ENCODE data around the gene RUSF1.

DNA sequence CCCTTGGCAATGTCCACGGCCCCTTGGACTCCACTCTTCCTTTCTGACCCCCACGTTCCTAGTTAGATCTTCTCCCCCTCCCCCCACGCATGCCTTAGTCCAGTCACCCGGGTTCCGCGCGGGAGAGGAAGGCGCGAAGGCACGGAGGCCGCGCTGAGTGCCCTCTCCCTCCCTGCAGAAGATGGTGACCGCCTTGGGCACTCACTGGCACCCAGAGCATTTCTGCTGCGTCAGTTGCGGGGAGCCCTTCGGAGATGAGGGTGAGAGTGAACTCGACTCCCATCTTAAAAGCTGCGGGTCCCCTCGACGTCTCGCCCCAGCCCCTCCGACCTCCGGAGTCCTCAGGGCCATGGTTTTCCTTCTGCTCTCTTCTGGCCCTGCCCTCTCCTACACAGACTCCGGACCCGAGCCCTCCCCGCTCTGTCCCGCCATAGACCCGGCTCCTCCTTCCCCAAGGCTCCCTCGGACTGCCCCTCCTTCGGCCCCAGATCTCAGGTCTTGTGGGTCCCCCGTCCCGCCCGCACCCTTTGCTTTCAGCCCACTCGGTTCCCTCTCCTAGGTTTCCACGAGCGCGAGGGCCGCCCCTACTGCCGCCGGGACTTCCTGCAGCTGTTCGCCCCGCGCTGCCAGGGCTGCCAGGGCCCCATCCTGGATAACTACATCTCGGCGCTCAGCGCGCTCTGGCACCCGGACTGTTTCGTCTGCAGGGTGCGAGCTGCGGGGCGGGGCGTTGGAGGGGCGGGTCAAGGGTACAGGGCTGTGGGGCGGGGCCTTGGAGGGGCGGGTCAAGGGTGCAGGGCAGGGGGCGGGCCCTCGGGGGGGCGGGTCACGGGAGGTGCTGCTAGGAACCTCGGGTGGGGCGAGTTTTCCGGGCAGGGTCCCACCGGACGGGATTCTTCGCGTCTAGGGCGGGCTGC lies 31.6 kb downstream of the RUSF1 start:
- TF ChIP-seq POLR2A (conservative IDR thresholded peaks at IDR 0.05) (no peak), SP1 (CRISPR knock-in tag; IDR thresholded peaks at IDR 0.05) (no peak; the same call in 1 of the 2 replicates), JUNB (CRISPR knock-in tag; conservative IDR thresholded peaks at IDR 0.05) (no peak)
- TF ChIP-seq, protein P1, sequence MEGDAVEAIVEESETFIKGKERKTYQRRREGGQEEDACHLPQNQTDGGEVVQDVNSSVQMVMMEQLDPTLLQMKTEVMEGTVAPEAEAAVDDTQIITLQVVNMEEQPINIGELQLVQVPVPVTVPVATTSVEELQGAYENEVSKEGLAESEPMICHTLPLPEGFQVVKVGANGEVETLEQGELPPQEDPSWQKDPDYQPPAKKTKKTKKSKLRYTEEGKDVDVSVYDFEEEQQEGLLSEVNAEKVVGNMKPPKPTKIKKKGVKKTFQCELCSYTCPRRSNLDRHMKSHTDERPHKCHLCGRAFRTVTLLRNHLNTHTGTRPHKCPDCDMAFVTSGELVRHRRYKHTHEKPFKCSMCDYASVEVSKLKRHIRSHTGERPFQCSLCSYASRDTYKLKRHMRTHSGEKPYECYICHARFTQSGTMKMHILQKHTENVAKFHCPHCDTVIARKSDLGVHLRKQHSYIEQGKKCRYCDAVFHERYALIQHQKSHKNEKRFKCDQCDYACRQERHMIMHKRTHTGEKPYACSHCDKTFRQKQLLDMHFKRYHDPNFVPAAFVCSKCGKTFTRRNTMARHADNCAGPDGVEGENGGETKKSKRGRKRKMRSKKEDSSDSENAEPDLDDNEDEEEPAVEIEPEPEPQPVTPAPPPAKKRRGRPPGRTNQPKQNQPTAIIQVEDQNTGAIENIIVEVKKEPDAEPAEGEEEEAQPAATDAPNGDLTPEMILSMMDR (IDR thresholded peaks at IDR 0.05 in 2 of 3, conservative IDR thresholded peaks at IDR 0.05 in 1 of 3; ENCODE audit: insufficient read depth in 2 of 3, low read depth in 1 of 3, low read length in 3 of 3), result no peak

Measured in K562 (cell line).